ENCODE data around the gene MIER1.

MIER1 gene

DNA sequence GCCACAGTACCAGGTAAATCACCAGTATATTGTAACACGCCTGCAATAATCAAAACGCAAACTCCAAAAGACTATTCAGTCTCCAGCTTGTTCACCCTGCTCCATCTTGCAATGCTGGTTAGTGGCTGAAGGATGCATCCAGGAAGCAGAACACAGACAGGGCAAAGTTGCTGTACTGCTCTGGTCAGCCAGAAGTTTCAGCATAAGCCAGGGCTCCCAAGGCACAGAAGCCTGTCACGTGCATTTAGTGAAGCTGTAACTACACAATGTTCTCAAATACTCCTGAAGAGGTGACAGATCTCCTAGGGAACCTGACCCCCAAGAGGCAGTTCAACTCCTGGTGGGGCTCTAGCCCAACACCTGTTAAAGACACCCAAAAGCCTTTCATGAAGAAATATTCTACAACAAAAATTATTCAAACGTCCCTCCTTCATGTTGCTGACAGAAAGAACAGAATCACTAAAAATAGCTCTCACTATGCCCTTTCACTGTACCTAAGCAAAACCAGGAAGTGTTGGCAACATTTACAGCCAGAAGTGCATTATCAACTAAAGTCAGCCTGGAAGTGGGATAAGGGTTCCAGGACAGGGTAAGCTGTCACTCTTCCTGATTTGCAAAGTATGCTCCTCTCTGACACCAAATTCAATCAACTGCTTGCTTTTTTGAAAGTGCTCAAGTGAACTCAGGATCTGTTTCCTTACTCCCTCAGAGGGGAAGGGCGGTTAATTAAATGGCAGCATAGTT lies 77.1 kb downstream of the MIER1 start:
- H3K79me1 ChIP-seq (replicated peaks; ENCODE audit: low read length, poor library complexity, severe bottlenecking): peaks cover 14% of the 10 kb centered on the region
- H4K8ac ChIP-seq (ENCODE audit: low read length): no peak overlapping the region
- H2BK120ac ChIP-seq (ENCODE audit: low read depth, low read length): no peak overlapping the region
- no peak overlapping the region for H2BK15ac ChIP-seq (ENCODE audit: low read depth, poor library complexity, severe bottlenecking)
- H3K18ac ChIP-seq (ENCODE audit: low read depth in 1 of 2, low read length in 2 of 2): no peak overlapping the region
- H3K4me2 ChIP-seq (ENCODE audit: low read length, poor library complexity, severe bottlenecking): no peak overlapping the region
- no peak overlapping the region for H3K27ac ChIP-seq (ENCODE audit: low read length, poor library complexity, severe bottlenecking)
- H3K9me3 ChIP-seq (ENCODE audit: control insufficient read depth, low read length): no peaks in the 10 kb centered on the region
- H3K27me3 ChIP-seq (ENCODE audit: control insufficient read depth in 1 of 2, insufficient read depth in 1 of 2, low read length in 2 of 2): no peaks in the 10 kb centered on the region
- peaks cover 1% of the 10 kb centered on the region for H3K4me1 ChIP-seq (ENCODE audit: control insufficient read depth, insufficient read depth, low read depth, low read length)
- H3K4me3 ChIP-seq (ENCODE audit: insufficient read depth in 1 of 2, low read depth in 1 of 2, low read length in 2 of 2): no peak overlapping the region
- no peak for DNase-seq
- no peak overlapping the region for H2AFZ ChIP-seq (ENCODE audit: low read depth, low read length)
- no peak overlapping the region for H3K4ac ChIP-seq (ENCODE audit: low read depth in 1 of 2, low read length in 2 of 2)
- H4K91ac ChIP-seq (ENCODE audit: low read length): no peak overlapping the region
- H3K9ac ChIP-seq (ENCODE audit: low read length): no peak overlapping the region
- H2BK12ac ChIP-seq (ENCODE audit: low read length in 2 of 2): no peak overlapping the region
- peaks cover 10 to 23% of the 10 kb centered on the region in 2 experiments for H3K36me3 ChIP-seq (ENCODE audit: control insufficient read depth in 1 of 2, insufficient read depth in 2 of 2, low read depth in 1 of 2, low read length in 2 of 2)
- no peak overlapping the region for H3K23ac ChIP-seq (ENCODE audit: low read length in 2 of 2)
- no peak overlapping the region for H2AK5ac ChIP-seq (ENCODE audit: low read length, severe bottlenecking)
- 97% methylated on average over 4 of the region's 5 CpGs for WGBS
- no peak overlapping the region for H2BK5ac ChIP-seq (ENCODE audit: low read depth, low read length, poor library complexity, severe bottlenecking)
- H3K14ac ChIP-seq (ENCODE audit: low read length in 2 of 2): no peak overlapping the region

DNA sequence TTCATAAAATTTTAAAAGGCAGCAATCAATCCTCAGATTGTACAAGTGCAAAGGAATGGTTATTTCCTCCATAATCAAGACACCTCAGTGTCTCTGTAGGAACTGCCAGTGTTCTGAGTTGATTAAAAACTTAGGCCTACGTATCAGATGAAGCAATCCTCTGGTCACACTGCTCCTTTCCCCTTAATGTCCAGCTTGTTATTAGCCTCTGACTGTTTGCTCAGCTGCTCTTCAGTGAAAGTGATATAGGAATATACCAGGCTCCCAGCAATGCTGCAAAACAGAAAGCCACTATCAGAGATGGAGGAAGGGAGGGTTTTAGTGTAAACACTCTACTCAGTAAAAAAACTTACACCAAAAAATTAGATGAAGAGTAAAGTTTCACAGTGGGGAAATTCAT lies 79.4 kb downstream of the MIER1 start:
- peaks cover 6 to 36% of the 10 kb centered on the region in 2 experiments for H3K36me3 ChIP-seq (ENCODE audit: control insufficient read depth in 1 of 2, insufficient read depth in 2 of 2, low read depth in 1 of 2, low read length in 2 of 2)
- peaks cover 1% of the 10 kb centered on the region for H3K4me1 ChIP-seq (ENCODE audit: control insufficient read depth, insufficient read depth, low read depth, low read length)
- no peak overlapping the region for H3K14ac ChIP-seq (ENCODE audit: low read length in 2 of 2)
- no peak overlapping the region for H3K4me3 ChIP-seq (ENCODE audit: insufficient read depth in 1 of 2, low read depth in 1 of 2, low read length in 2 of 2)
- H2BK5ac ChIP-seq (ENCODE audit: low read depth, low read length, poor library complexity, severe bottlenecking): no peak overlapping the region
- H3K4ac ChIP-seq (ENCODE audit: low read depth in 1 of 2, low read length in 2 of 2): no peak overlapping the region
- H3K23ac ChIP-seq (ENCODE audit: low read length in 2 of 2): no peak overlapping the region
- H3K9me3 ChIP-seq (ENCODE audit: control insufficient read depth, low read length): no peaks in the 10 kb centered on the region
- no peak overlapping the region for H3K27ac ChIP-seq (ENCODE audit: low read length, poor library complexity, severe bottlenecking)
- H3K9ac ChIP-seq (ENCODE audit: low read length): no peak overlapping the region
- no peak overlapping the region for H4K91ac ChIP-seq (ENCODE audit: low read length)
- H4K8ac ChIP-seq (ENCODE audit: low read length): no peak overlapping the region
- no peak for DNase-seq
- 100% methylated on average over 1 of the region's 1 CpG for WGBS
- H3K27me3 ChIP-seq (ENCODE audit: control insufficient read depth in 1 of 2, insufficient read depth in 1 of 2, low read length in 2 of 2): no peaks in the 10 kb centered on the region
- H2AFZ ChIP-seq (ENCODE audit: low read depth, low read length): no peak overlapping the region
- no peak overlapping the region for H2BK120ac ChIP-seq (ENCODE audit: low read depth, low read length)
- H2BK12ac ChIP-seq (ENCODE audit: low read length in 2 of 2): no peak overlapping the region
- H3K79me1 ChIP-seq (replicated peaks; ENCODE audit: low read length, poor library complexity, severe bottlenecking): peaks cover 15% of the 10 kb centered on the region
- no peak overlapping the region for H2BK15ac ChIP-seq (ENCODE audit: low read depth, poor library complexity, severe bottlenecking)
- H3K4me2 ChIP-seq (ENCODE audit: low read length, poor library complexity, severe bottlenecking): no peak overlapping the region
- no peak overlapping the region for H3K18ac ChIP-seq (ENCODE audit: low read depth in 1 of 2, low read length in 2 of 2)
- H2AK5ac ChIP-seq (ENCODE audit: low read length, severe bottlenecking): no peak overlapping the region

- H3K4me2 ChIP-seq (ENCODE audit: low read length, poor library complexity, severe bottlenecking): no peak overlapping the region
- no peak overlapping the region for H2BK15ac ChIP-seq (ENCODE audit: low read depth, poor library complexity, severe bottlenecking)
- peaks cover 16% of the 10 kb centered on the region for H3K79me1 ChIP-seq (replicated peaks; ENCODE audit: low read length, poor library complexity, severe bottlenecking)
- WGBS: 85% methylated on average over 8 of the region's 8 CpGs
- DNase-seq: no peak
- H3K36me3 ChIP-seq (ENCODE audit: control insufficient read depth in 1 of 2, insufficient read depth in 2 of 2, low read depth in 1 of 2, low read length in 2 of 2): peaks cover 9 to 42% of the 10 kb centered on the region in 2 experiments
- no peak overlapping the region for H4K91ac ChIP-seq (ENCODE audit: low read length)
- no peak overlapping the region for H3K14ac ChIP-seq (ENCODE audit: low read length in 2 of 2)
- H3K23ac ChIP-seq (ENCODE audit: low read length in 2 of 2): no peak overlapping the region
- H2AFZ ChIP-seq (ENCODE audit: low read depth, low read length): no peak overlapping the region
- no peak overlapping the region for H3K9ac ChIP-seq (ENCODE audit: low read length)
- no peak overlapping the region for H2AK5ac ChIP-seq (ENCODE audit: low read length, severe bottlenecking)
- peaks cover 1% of the 10 kb centered on the region for H3K4me1 ChIP-seq (ENCODE audit: control insufficient read depth, insufficient read depth, low read depth, low read length)
- no peak overlapping the region for H3K4me3 ChIP-seq (ENCODE audit: insufficient read depth in 1 of 2, low read depth in 1 of 2, low read length in 2 of 2)
- no peak overlapping the region for H2BK120ac ChIP-seq (ENCODE audit: low read depth, low read length)
- H3K4ac ChIP-seq (ENCODE audit: low read depth in 1 of 2, low read length in 2 of 2): no peak overlapping the region
- H3K18ac ChIP-seq (ENCODE audit: low read depth in 1 of 2, low read length in 2 of 2): no peak overlapping the region
- H2BK12ac ChIP-seq (ENCODE audit: low read length in 2 of 2): no peak overlapping the region
- H3K27me3 ChIP-seq (ENCODE audit: control insufficient read depth in 1 of 2, insufficient read depth in 1 of 2, low read length in 2 of 2): no peaks in the 10 kb centered on the region
- no peak overlapping the region for H4K8ac ChIP-seq (ENCODE audit: low read length)
- no peaks in the 10 kb centered on the region for H3K9me3 ChIP-seq (ENCODE audit: control insufficient read depth, low read length)
- H3K27ac ChIP-seq (ENCODE audit: low read length, poor library complexity, severe bottlenecking): no peak overlapping the region
- H2BK5ac ChIP-seq (ENCODE audit: low read depth, low read length, poor library complexity, severe bottlenecking): no peak overlapping the region
Measured at GRCh38 chr1:67005068-67005467, 80.3 kb downstream of the MIER1 start.

DNA sequence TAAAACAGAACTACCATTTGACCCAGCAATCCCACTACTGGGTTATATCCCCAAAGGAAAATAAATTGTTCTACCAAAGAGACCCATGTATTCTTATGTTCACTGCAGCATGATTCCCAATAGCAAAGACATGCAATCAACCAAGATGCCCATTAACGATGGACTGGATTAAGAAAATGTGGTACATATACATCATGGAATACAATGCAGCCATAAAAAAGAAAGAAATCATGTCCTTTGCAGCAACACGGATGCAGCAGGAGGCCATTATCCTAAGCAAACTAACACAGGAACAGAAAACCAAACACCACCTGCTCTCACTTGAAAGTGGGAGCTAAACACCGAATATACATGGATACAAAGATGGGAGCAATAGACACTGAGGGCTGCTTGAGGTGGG lies 85.0 kb downstream of the MIER1 start:
- no peak overlapping the region for H2BK15ac ChIP-seq (ENCODE audit: low read depth, poor library complexity, severe bottlenecking)
- no peak overlapping the region for H2AK5ac ChIP-seq (ENCODE audit: low read length, severe bottlenecking)
- peak overlapping the region in 1 of 2 experiments; percentile 28 for H3K14ac ChIP-seq (ENCODE audit: low read length in 2 of 2)
- no peak overlapping the region for H4K91ac ChIP-seq (ENCODE audit: low read length)
- no peak overlapping the region for H3K4me2 ChIP-seq (ENCODE audit: low read length, poor library complexity, severe bottlenecking)
- H2AFZ ChIP-seq (ENCODE audit: low read depth, low read length): no peak overlapping the region
- peaks cover 18% of the 10 kb centered on the region for H3K79me1 ChIP-seq (replicated peaks; ENCODE audit: low read length, poor library complexity, severe bottlenecking)
- H3K4me1 ChIP-seq (ENCODE audit: control insufficient read depth, insufficient read depth, low read depth, low read length): no peaks in the 10 kb centered on the region
- H3K23ac ChIP-seq (ENCODE audit: low read length in 2 of 2): no peak overlapping the region
- H2BK120ac ChIP-seq (ENCODE audit: low read depth, low read length): no peak overlapping the region
- no peak overlapping the region for H2BK12ac ChIP-seq (ENCODE audit: low read length in 2 of 2)
- H3K4ac ChIP-seq (ENCODE audit: low read depth in 1 of 2, low read length in 2 of 2): no peak overlapping the region
- H2BK5ac ChIP-seq (ENCODE audit: low read depth, low read length, poor library complexity, severe bottlenecking): no peak overlapping the region
- H3K36me3 ChIP-seq (ENCODE audit: control insufficient read depth in 1 of 2, insufficient read depth in 2 of 2, low read depth in 1 of 2, low read length in 2 of 2): peaks cover 6 to 33% of the 10 kb centered on the region in 2 experiments
- no peak for DNase-seq
- no peak overlapping the region for H3K9ac ChIP-seq (ENCODE audit: low read length)
- H4K8ac ChIP-seq (ENCODE audit: low read length): no peak overlapping the region
- no peak overlapping the region for H3K18ac ChIP-seq (ENCODE audit: low read depth in 1 of 2, low read length in 2 of 2)
- H3K27me3 ChIP-seq (ENCODE audit: control insufficient read depth in 1 of 2, insufficient read depth in 1 of 2, low read length in 2 of 2): no peaks in the 10 kb centered on the region
- H3K27ac ChIP-seq (ENCODE audit: low read length, poor library complexity, severe bottlenecking): no peak overlapping the region
- WGBS: 100% methylated on average over 1 of the region's 3 CpGs
- H3K9me3 ChIP-seq (ENCODE audit: control insufficient read depth, low read length): no peaks in the 10 kb centered on the region
- H3K4me3 ChIP-seq (ENCODE audit: insufficient read depth in 1 of 2, low read depth in 1 of 2, low read length in 2 of 2): no peak overlapping the region

Data from mesenchymal stem cell (in vitro differentiated cells and primary cell).